ENCODE data around the gene VPS25.

Gene VPS25

DNA sequence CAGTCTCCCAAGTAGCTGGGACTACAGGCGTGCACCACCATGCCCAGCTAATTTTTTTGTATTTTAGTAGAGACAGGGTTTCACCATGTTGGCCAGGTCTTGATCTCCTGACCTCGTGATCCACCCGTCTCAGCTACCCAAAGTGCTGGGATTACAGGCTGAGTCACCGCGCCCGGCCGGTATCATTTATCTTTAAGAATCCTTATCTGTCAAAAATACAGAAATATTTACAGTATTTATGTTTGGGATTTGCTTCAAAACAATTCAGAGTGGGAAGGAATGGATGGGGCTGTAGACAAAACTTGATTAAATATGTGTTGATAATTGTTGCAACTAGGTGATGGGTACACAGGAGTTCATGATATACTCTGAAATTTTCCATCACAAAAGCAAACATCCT is 47.9 kb downstream of the VPS25 start:
- Histone ChIP-seq H3K9me3 (ENCODE audit: control insufficient read depth, insufficient read depth, low read depth, low read length) (no peaks in the 10 kb centered on the region), H3K36me3 (ENCODE audit: control insufficient read depth in 2 of 2, insufficient read depth in 1 of 2, low read length in 2 of 2) (peaks cover 58 to 65% of the 10 kb centered on the region in 2 experiments), H3K27ac (ENCODE audit: extremely low read depth, low read depth, low read length) (no peak overlapping the region), H3K4me1 (ENCODE audit: control insufficient read depth, insufficient read depth, low read length) (0 out of 2 replicates have a peak, but pooled peaks cover 4% of the 10 kb centered on the region), H3K4me3 (ENCODE audit: low read depth, low read length) (no peak overlapping the region)
- TF ChIP-seq SP3 (tag by site-specific recombination; IDR thresholded peaks at IDR 0.05) (no peak), ZNF549 (tag by site-specific recombination; IDR thresholded peaks at IDR 0.05) (no peak), ZNF843 (tag by site-specific recombination; IDR thresholded peaks at IDR 0.05) (no peak), ZNF623 (tag by site-specific recombination; IDR thresholded peaks at IDR 0.05) (no peak), ZNF555 (tag by site-specific recombination; conservative IDR thresholded peaks at IDR 0.05) (no peak), ZSCAN23 (tag by site-specific recombination; IDR thresholded peaks at IDR 0.05) (no peak), WT1 (tag by site-specific recombination; IDR thresholded peaks at IDR 0.05) (no peak), ZNF16 (tag by site-specific recombination; IDR thresholded peaks at IDR 0.05; ENCODE audit: low read depth) (no peak), ZNF155 (tag by site-specific recombination; IDR thresholded peaks at IDR 0.05) (no peak)
- TF ChIP-seq, protein P1, sequence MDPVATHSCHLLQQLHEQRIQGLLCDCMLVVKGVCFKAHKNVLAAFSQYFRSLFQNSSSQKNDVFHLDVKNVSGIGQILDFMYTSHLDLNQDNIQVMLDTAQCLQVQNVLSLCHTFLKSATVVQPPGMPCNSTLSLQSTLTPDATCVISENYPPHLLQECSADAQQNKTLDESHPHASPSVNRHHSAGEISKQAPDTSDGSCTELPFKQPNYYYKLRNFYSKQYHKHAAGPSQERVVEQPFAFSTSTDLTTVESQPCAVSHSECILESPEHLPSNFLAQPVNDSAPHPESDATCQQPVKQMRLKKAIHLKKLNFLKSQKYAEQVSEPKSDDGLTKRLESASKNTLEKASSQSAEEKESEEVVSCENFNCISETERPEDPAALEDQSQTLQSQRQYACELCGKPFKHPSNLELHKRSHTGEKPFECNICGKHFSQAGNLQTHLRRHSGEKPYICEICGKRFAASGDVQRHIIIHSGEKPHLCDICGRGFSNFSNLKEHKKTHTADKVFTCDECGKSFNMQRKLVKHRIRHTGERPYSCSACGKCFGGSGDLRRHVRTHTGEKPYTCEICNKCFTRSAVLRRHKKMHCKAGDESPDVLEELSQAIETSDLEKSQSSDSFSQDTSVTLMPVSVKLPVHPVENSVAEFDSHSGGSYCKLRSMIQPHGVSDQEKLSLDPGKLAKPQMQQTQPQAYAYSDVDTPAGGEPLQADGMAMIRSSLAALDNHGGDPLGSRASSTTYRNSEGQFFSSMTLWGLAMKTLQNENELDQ (tag by site-specific recombination; IDR thresholded peaks at IDR 0.05; ENCODE audit: low read depth): no peak
- ChIA-PET POLR2A (interaction anchor here (0.5 kb wide), 1 partner anchor 545 kb away, joined by 3 read pairs; no protein-coding TSS in a partner anchor), CTCF (interaction anchor here (0.5 to 8.2 kb wide), 18 partner anchors 11 to 243 kb away, joined by 3 to 52 read pairs (median 6); partner anchors contain the start of genes CNTD1, COA3, PSME3 and WNK4)

DNA sequence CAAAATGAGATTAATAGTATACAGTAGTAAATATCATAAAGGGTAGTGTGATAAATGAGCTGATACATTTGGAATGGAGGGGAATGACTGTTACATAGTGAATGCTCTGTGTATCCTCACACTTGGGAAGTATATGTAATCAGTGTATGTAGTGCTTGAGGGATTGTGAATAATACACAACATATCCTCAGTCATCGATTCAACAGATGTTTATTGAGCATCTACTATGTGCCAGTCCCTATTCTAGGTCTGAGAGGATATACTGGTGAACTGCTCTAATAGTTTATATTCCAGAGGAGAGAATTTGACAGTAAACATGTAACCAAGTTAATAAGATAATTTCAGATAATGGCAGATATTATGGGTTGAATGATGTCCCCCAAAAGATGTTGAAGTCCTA is 54.2 kb downstream of the VPS25 start:
- 0 out of 2 replicates have a peak, but pooled peaks cover 4% of the 10 kb centered on the region for H3K4me1 ChIP-seq (ENCODE audit: control insufficient read depth, insufficient read depth, low read length)
- peaks cover 4 to 5% of the 10 kb centered on the region in 2 experiments; a peak in 2 of 3 replicates for H3K36me3 ChIP-seq (ENCODE audit: control insufficient read depth in 2 of 2, insufficient read depth in 1 of 2, low read length in 2 of 2)
- H3K4me3 ChIP-seq (ENCODE audit: low read depth, low read length): no peak overlapping the region
- H3K9me3 ChIP-seq (ENCODE audit: control insufficient read depth, insufficient read depth, low read depth, low read length): no peaks in the 10 kb centered on the region
- POLR2A ChIA-PET: no interaction called here
- peak; percentile 97 for TF ChIP-seq ZNF664 (tag by site-specific recombination; IDR thresholded peaks at IDR 0.05)
- TF ChIP-seq GLI4 (tag by site-specific recombination; IDR thresholded peaks at IDR 0.05): no peak
- H3K27ac ChIP-seq (ENCODE audit: extremely low read depth, low read depth, low read length): no peak overlapping the region
- CTCF ChIA-PET: interaction anchor here (0.5 kb wide), 1 partner anchor 26 kb away, joined by 4 read pairs; no protein-coding TSS in a partner anchor
